Adipocyte (in vitro differentiated cells): Measurements from ENCODE around the gene KCNC3.

Experiments
- DNase-seq: peaks from one replicate; pipeline ENCODE4 v3.0.0-alpha.2; 2015; ENCODE audit warnings: low read depth
- H3K27me3 ChIP-seq: replicated peaks from 2 replicates; pipeline ENCODE4 v1.7.0; 2013; ENCODE audit warnings: mild to moderate bottlenecking, low read length, moderate library complexity; ENCODE audit not compliant: control insufficient read depth, insufficient read depth
- H3K36me3 ChIP-seq: 2 replicates; pipeline ENCODE4 v1.7.0; 2013; ENCODE audit warnings: low read length, mild to moderate bottlenecking, moderate library complexity; ENCODE audit not compliant: control insufficient read depth, insufficient read depth, severe bottlenecking
- H3K4me1 ChIP-seq: 2 replicates; pipeline ENCODE4 v1.7.0; 2013; ENCODE audit warnings: mild to moderate bottlenecking, low read length, moderate library complexity; ENCODE audit not compliant: control insufficient read depth, insufficient read depth
- H3K4me3 ChIP-seq: 2 replicates; pipeline ENCODE4 v1.7.0; 2013; ENCODE audit warnings: mild to moderate bottlenecking, low read length, moderate library complexity
- H3K9ac ChIP-seq: 2 replicates; pipeline ENCODE4 v1.7.0; 2013; ENCODE audit warnings: mild to moderate bottlenecking, low read length, moderate library complexity
- H3K9me3 ChIP-seq: 2 replicates; pipeline ENCODE4 v1.7.0; 2013; ENCODE audit warnings: mild to moderate bottlenecking, low read length, moderate library complexity; ENCODE audit not compliant: control insufficient read depth

The KCNC3 gene

GRCh38 chr19:50313812-50314536 is 15.2 kb downstream of the KCNC3 start:
- H3K9ac ChIP-seq: no peak overlapping the region
- no peak for DNase-seq
- no peaks in the 10 kb centered on the region for H3K36me3 ChIP-seq
- peaks cover 34% of the 10 kb centered on the region for H3K27me3 ChIP-seq
- H3K4me1 ChIP-seq: no peaks in the 10 kb centered on the region
- no peak overlapping the region for H3K4me3 ChIP-seq
- no peaks in the 10 kb centered on the region for H3K9me3 ChIP-seq

GRCh38 chr19:50312967-50313811 is 16.0 kb downstream of the KCNC3 start:
- no peaks in the 10 kb centered on the region for H3K36me3 ChIP-seq
- peaks cover 5% of the 10 kb centered on the region for H3K9me3 ChIP-seq
- DNase-seq: no peak
- no peak overlapping the region for H3K4me3 ChIP-seq
- H3K27me3 ChIP-seq: peaks cover 41% of the 10 kb centered on the region
- H3K9ac ChIP-seq: no peak overlapping the region
- no peaks in the 10 kb centered on the region for H3K4me1 ChIP-seq

GRCh38 chr19:50311723-50312635 is 17.2 kb downstream of the KCNC3 start:
- Histone ChIP-seq H3K4me1 (no peaks in the 10 kb centered on the region), H3K27me3 (peaks cover 36% of the 10 kb centered on the region), H3K36me3 (no peaks in the 10 kb centered on the region), H3K4me3 (no peak overlapping the region), H3K9ac (no peak overlapping the region), H3K9me3 (peaks cover 17% of the 10 kb centered on the region)
- DNase-seq: no peak

- Histone ChIP-seq H3K4me1 (no peaks in the 10 kb centered on the region), H3K4me3 (no peak overlapping the region), H3K9me3 (peaks cover 23% of the 10 kb centered on the region), H3K27me3 (peaks cover 41% of the 10 kb centered on the region), H3K9ac (no peak overlapping the region), H3K36me3 (no peaks in the 10 kb centered on the region)
- no peak for DNase-seq
These were observed 18.3 kb downstream of the KCNC3 start for GRCh38 chr19:50310759-50311465.

- peaks cover 41% of the 10 kb centered on the region for H3K27me3 ChIP-seq
- no peak for DNase-seq
These were observed 19.6 kb downstream of the KCNC3 start for GRCh38 chr19:50309396-50310125.

GRCh38 chr19:50308991-50309390 is 20.2 kb downstream of the KCNC3 start:
- Histone ChIP-seq H3K4me1 (no peaks in the 10 kb centered on the region), H3K36me3 (no peaks in the 10 kb centered on the region), H3K4me3 (no peak overlapping the region), H3K9me3 (peaks cover 23% of the 10 kb centered on the region), H3K9ac (no peak overlapping the region), H3K27me3 (peaks cover 41% of the 10 kb centered on the region)
- no peak for DNase-seq

More at GRCh38 chr19:50309396-50310125, 19.6 kb downstream of the KCNC3 start:
- H3K9me3 ChIP-seq: peaks cover 23% of the 10 kb centered on the region
- no peaks in the 10 kb centered on the region for H3K4me1 ChIP-seq
- no peak overlapping the region for H3K9ac ChIP-seq
- H3K4me3 ChIP-seq: no peak overlapping the region
- H3K36me3 ChIP-seq: no peaks in the 10 kb centered on the region

DNA sequence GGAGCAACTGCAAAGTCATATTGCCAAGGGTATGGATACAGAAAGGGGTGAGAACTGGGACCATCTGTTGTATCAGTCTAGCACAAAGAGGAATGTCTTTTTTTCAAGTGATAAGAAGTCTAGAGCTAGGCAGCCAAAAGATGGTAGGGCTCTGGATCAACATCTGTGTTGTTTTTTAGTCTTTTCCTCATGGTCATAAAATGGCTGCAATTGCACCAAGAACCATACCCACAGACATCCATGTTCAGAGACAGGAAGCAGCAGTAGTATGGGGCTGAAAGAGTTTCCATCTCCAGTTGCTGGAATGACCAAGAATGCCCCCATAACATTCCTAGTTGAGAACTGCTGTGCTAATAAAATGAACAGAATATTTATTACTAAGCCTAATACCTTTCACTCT is 25.6 kb downstream of the KCNC3 start:
- Histone ChIP-seq H3K36me3 (no peaks in the 10 kb centered on the region), H3K4me3 (no peak overlapping the region)

DNA sequence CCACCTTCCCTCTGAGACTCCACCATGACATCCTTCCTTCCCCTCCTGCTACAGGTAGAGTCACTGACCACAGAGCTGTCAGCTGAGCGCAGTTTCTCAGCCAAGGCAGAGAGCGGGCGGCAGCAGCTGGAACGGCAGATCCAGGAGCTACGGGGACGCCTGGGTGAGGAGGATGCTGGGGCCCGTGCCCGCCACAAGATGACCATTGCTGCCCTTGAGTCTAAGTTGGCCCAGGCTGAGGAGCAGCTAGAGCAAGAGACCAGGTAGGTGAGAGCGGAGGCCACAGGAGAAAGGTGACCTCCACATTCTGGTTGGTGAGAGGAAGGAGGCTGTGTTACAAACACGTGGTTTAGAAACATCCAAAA is 27.6 kb downstream of the KCNC3 start:
- H3K9me3 ChIP-seq: peaks cover 8% of the 10 kb centered on the region
- H3K36me3 ChIP-seq: no peaks in the 10 kb centered on the region
- no peak overlapping the region for H3K4me3 ChIP-seq
- H3K9ac ChIP-seq: no peak overlapping the region
- DNase-seq: no peak
- H3K27me3 ChIP-seq: peaks cover 2% of the 10 kb centered on the region
- H3K4me1 ChIP-seq: no peaks in the 10 kb centered on the region

More for the DNA sequence above, 25.6 kb downstream of the KCNC3 start:
- no peak for DNase-seq
- H3K9ac ChIP-seq: no peak overlapping the region
- H3K9me3 ChIP-seq: peaks cover 28% of the 10 kb centered on the region
- H3K4me1 ChIP-seq: no peaks in the 10 kb centered on the region
- peaks cover 11% of the 10 kb centered on the region for H3K27me3 ChIP-seq

DNA sequence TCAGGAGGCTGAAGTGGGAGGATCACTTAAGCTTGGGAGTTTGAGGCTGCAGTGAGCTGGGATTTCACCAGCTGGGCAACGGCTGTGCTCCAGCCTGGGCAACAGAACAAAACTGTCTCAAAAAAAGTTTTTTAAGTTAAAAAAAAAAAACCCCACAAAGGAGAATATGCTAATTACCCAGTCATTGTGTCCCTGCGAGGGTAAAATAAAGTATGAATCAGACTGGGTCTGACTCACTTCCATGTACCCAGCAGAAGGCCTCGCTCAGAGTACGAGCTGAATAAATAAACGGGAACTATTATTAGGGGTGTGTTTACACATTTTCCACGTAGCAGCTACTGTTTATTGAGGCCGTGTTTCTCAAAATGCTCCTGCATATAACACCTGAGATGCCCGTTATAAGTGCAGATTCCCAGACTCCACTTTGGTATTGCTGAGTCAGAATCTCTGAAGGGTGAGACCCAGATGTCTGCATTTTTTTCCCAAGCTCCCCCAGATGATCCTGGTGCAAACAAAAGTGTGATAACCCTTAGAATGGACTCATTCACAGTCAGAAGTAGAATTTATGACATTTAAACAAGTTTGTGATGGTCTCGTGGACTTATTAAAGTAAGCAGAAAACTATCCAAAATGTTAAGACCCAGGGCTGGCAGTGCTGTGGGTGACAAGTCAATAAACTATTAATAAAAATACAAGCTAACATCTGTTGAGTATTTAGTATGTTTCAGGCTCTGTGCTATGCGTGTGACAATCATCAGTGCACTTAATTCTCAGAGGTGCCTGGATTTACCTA is 28.2 kb downstream of the KCNC3 start:
- H3K9ac ChIP-seq: no peak overlapping the region
- no peaks in the 10 kb centered on the region for H3K36me3 ChIP-seq
- no peaks in the 10 kb centered on the region for H3K4me1 ChIP-seq
- no peak overlapping the region for H3K4me3 ChIP-seq
- peak; percentile 42 for DNase-seq
- peaks cover 7% of the 10 kb centered on the region for H3K9me3 ChIP-seq
- no peaks in the 10 kb centered on the region for H3K27me3 ChIP-seq
